HL-60 (cell line): ENCODE data around the gene DNAL1.
"Not testable (repeated sequence)": the region's sequence is repeated elsewhere in the genome, so short reads cannot be mapped to it uniquely, and the experiment has no call there.

Experiments
- DNase-seq, 2 experiments: peaks; one replicate each; pipeline ENCODE4 v3.0.0-alpha.2; 2010 to 2020; ENCODE audit warnings: low read depth in 1 of 2, low spot score in 1 of 2
- H3K27ac ChIP-seq: fragments of 250-450 bp; sonication (Bioruptor Pico); replicated peaks from 2 replicates; pipeline ENCODE4 v1.5.1; 2020; ENCODE audit warnings: mild to moderate bottlenecking, moderate library complexity
- H3K27me3 ChIP-seq: fragments of 250-450 bp; sonication (Bioruptor Pico); 2 replicates; pipeline ENCODE4 v1.5.1; 2021; ENCODE audit warnings: mild to moderate bottlenecking, moderate library complexity; ENCODE audit not compliant: insufficient read depth, poor library complexity, severe bottlenecking
- H3K4me3 ChIP-seq: replicated peaks from 2 replicates; pipeline ENCODE4 v1.5.1; 2011; ENCODE audit warnings: mild to moderate bottlenecking, control low read depth, low read length; ENCODE audit not compliant: insufficient read depth
- CTCF ChIP-seq: IDR thresholded peaks from one replicate; pipeline ENCODE4 v1.5.1; 2011; ENCODE audit warnings: low read length, control low read depth, inconsistent platforms; ENCODE audit not compliant: insufficient read depth
- GABPA ChIP-seq: IDR thresholded peaks from 2 replicates; pipeline ENCODE4 v1.6.1; 2012; ENCODE audit warnings: low read depth
- POLR2AphosphoS5 ChIP-seq: IDR thresholded peaks from 2 replicates; pipeline ENCODE4 v1.6.1; 2012; ENCODE audit warnings: low read depth
- REST ChIP-seq: IDR thresholded peaks from 2 replicates; pipeline ENCODE4 v1.6.1; 2012; ENCODE audit warnings: low read depth; ENCODE audit not compliant: insufficient replicate concordance
- SPI1 ChIP-seq: IDR thresholded peaks from 2 replicates; pipeline ENCODE4 v1.6.1; 2012; ENCODE audit warnings: low read depth, mild to moderate bottlenecking, borderline replicate concordance

The DNAL1 gene

GRCh38 chr14:73645248-73645610 lies 443 bp downstream of the DNAL1 start:
- Histone ChIP-seq H3K27me3 (no peaks in the 10 kb centered on the region), H3K27ac (peak overlapping the region; percentile 68), H3K4me3 (peak overlapping the region; percentile 73)
- no peak for DNase-seq
- TF ChIP-seq GABPA: no peak
- no peak for TF ChIP-seq SPI1
- no peak for TF ChIP-seq REST
- no peak for TF ChIP-seq POLR2AphosphoS5
- no peak for TF ChIP-seq CTCF

- TF ChIP-seq REST (no peak), CTCF (no peak), GABPA (no peak), POLR2AphosphoS5 (no peak), SPI1 (no peak)
- Histone ChIP-seq H3K27me3 (no peaks in the 10 kb centered on the region), H3K4me3 (no peak overlapping the region), H3K27ac (no peak overlapping the region)
- no peak for DNase-seq
Observed at GRCh38 chr14:73651005-73651404, 6.2 kb downstream of the DNAL1 start.

GRCh38 chr14:73655851-73656250 lies 11.1 kb downstream of the DNAL1 start:
- H3K27me3 ChIP-seq: no peaks in the 10 kb centered on the region
- no peak overlapping the region for H3K4me3 ChIP-seq
- DNase-seq: no peak
- TF ChIP-seq POLR2AphosphoS5: no peak
- no peak for TF ChIP-seq GABPA
- TF ChIP-seq CTCF: no peak
- TF ChIP-seq REST: no peak
- no peak for TF ChIP-seq SPI1
- no peak overlapping the region for H3K27ac ChIP-seq

DNA sequence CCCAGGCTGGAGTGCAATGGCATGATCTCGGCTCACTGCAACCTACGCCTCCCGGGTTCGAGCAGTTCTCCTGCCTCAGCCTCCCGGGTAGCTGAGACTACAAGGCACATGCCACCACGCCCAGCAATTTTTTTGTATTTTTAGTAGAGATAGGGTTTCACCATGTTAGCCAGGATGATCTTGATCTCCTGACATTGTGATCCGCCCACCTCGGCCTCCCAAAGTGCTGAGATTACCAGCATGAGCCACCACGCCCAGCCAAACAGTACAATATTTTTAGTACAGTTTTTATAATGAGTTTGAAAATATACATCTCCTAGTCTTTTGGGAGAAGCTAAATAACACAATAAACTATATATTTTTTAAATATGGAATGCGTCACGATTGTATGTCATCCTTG lies 14.4 kb downstream of the DNAL1 start:
- not testable (repeated sequence) for H3K27me3 ChIP-seq, H3K4me3 ChIP-seq, DNase-seq, H3K27ac ChIP-seq
